H1 (cell line): ENCODE data around the gene ZNF581. TPM values are rescaled to one million over a fixed set of nuclear protein-coding genes. Genes with fewer than 3 reads are reported as not detected.

Source experiments
- CTCF ChIA-PET: fragments of 300-600 bp; sonication (Branson Sonifier 250); formaldehyde crosslinking; loops from one replicate; lab custom pipeline; 2021; ENCODE audit not compliant: partially characterized antibody; lab: Charles Lee
- POLR2A ChIA-PET: fragments of 300-600 bp; sonication (Branson Sonifier 250); formaldehyde crosslinking; loops from one replicate; lab custom pipeline; 2021; ENCODE audit warnings: inconsistent platforms; ENCODE audit not compliant: partially characterized antibody; lab: Charles Lee
- DNase-seq, 2 experiments: peaks; one replicate each; pipeline versions ENCODE4 v3.0.0 to v3.0.0-alpha.2; 2010 to 2022; ENCODE audit warnings: low spot score in 2 of 2, low read depth in 1 of 2, mixed read lengths in 1 of 2
- FAIRE-seq: peaks from 2 replicates; lab custom pipeline; 2011; peaks lifted over from hg19 to GRCh38; lab: Jason Lieb, UNC
- H2AFZ ChIP-seq: 2 replicates; pipeline ENCODE4 v1.8.1; 2012; ENCODE audit warnings: low read length, inconsistent platforms
- H2AK5ac ChIP-seq: 2 replicates; pipeline ENCODE4 v1.6.1; 2013; ENCODE audit warnings: low read depth, low read length
- H2BK120ac ChIP-seq: replicated peaks from 2 replicates; pipeline ENCODE3; 2013; ENCODE audit warnings: low read depth, low read length, inconsistent platforms
- H2BK12ac ChIP-seq: 2 replicates; pipeline ENCODE4 v1.6.1; 2013; ENCODE audit warnings: low read depth, low read length
- H2BK15ac ChIP-seq: 2 replicates; pipeline ENCODE4 v1.6.1; 2013; ENCODE audit warnings: low read length
- H2BK20ac ChIP-seq: 2 replicates; pipeline ENCODE4 v1.6.1; 2013; ENCODE audit warnings: low read length
- H2BK5ac ChIP-seq: 2 replicates; pipeline ENCODE4 v1.6.1; 2013; ENCODE audit warnings: low read depth, low read length
- H3K14ac ChIP-seq: 2 replicates; pipeline ENCODE4 v1.6.1; 2013; ENCODE audit warnings: inconsistent platforms; ENCODE audit not compliant: insufficient read length
- H3K18ac ChIP-seq: 2 replicates; pipeline ENCODE4 v1.6.1; 2013; ENCODE audit warnings: low read length; ENCODE audit errors: extremely low read depth
- H3K23ac ChIP-seq: 2 replicates; pipeline ENCODE4 v1.6.1; 2013; ENCODE audit warnings: inconsistent platforms; ENCODE audit not compliant: insufficient read length
- H3K23me2 ChIP-seq: 2 replicates; pipeline ENCODE4 v1.6.1; 2013; ENCODE audit warnings: low read depth, low read length
- H3K27ac ChIP-seq: 2 replicates; pipeline ENCODE4 v1.6.1; 2011; ENCODE audit warnings: low read depth, low read length, inconsistent platforms
- H3K27me3 ChIP-seq, 4 experiments: replicated peaks in 1 of 4; 1 replicate in 1 of 4; 2 replicates in 3 of 4; pipeline versions ENCODE4 v1.6.1 to v1.8.1; 2011 to 2013; ENCODE audit warnings: low read length in 3 of 4, mild to moderate bottlenecking in 3 of 4, inconsistent platforms in 2 of 4, mixed read lengths in 2 of 4, moderate library complexity in 1 of 4; ENCODE audit not compliant: control insufficient read depth in 3 of 4, insufficient read depth in 3 of 4; ENCODE audit errors: extremely low read depth in 1 of 4
- H3K36me3 ChIP-seq, 4 experiments: 2 replicates each; pipeline versions ENCODE4 v1.6.1 to v1.8.1; 2011 to 2013; ENCODE audit warnings: mild to moderate bottlenecking in 4 of 4, low read length in 3 of 4, moderate library complexity in 2 of 4, control low read depth in 1 of 4, inconsistent platforms in 1 of 4; ENCODE audit not compliant: insufficient read depth in 4 of 4, control insufficient read depth in 2 of 4
- H3K4ac ChIP-seq: replicated peaks from 2 replicates; pipeline ENCODE3; 2013; ENCODE audit warnings: low read length, low read depth, mixed read lengths, inconsistent platforms; ENCODE audit not compliant: insufficient read length
- H3K4me1 ChIP-seq, 4 experiments: replicated peaks in 1 of 4; 1 replicate in 1 of 4; 2 replicates in 3 of 4; pipeline versions ENCODE4 v1.6.1 to v1.8.1; 2011 to 2013; ENCODE audit warnings: low read length in 3 of 4, inconsistent platforms in 2 of 4, mixed read lengths in 1 of 4; ENCODE audit not compliant: insufficient read depth in 4 of 4, control insufficient read depth in 3 of 4
- H3K4me2 ChIP-seq, 2 experiments: 2 replicates each; pipeline versions ENCODE4 v1.6.1 to v1.8.1; 2011 to 2013; ENCODE audit warnings: low read depth in 2 of 2, low read length in 2 of 2, control low read depth in 1 of 2, inconsistent platforms in 1 of 2, mild to moderate bottlenecking in 1 of 2; ENCODE audit not compliant: insufficient read depth in 1 of 2
- H3K4me3 ChIP-seq, 4 experiments: fragments of 200-600, 300-600 bp in 1 of 4; sonication (generic), shearing (Covaris generic), sonication (Bioruptor Twin) in 1 of 4; 2 replicates each; pipeline versions ENCODE4 v1.5.1 to v1.8.1; 2011 to 2016; ENCODE audit warnings: low read length in 4 of 4, low read depth in 3 of 4, control low read depth in 2 of 4, inconsistent platforms in 2 of 4, mild to moderate bottlenecking in 2 of 4, mixed read lengths in 1 of 4, moderate library complexity in 1 of 4; ENCODE audit not compliant: insufficient read depth in 2 of 4; ENCODE audit errors: extremely low read depth in 1 of 4
- H3K56ac ChIP-seq: replicated peaks from 2 replicates; pipeline ENCODE3; 2013; ENCODE audit warnings: low read depth, mild to moderate bottlenecking, mixed read lengths, low read length, inconsistent platforms; ENCODE audit not compliant: insufficient read length
- H3K79me1 ChIP-seq: 2 replicates; pipeline ENCODE4 v1.6.1; 2013; ENCODE audit warnings: low read depth, low read length, control low read depth
- H3K79me2 ChIP-seq, 2 experiments: 2 replicates each; pipeline versions ENCODE4 v1.6.1 to v1.8.1; 2012 to 2013; ENCODE audit warnings: low read length in 2 of 2, mild to moderate bottlenecking in 2 of 2, inconsistent platforms in 1 of 2; ENCODE audit not compliant: insufficient read depth in 2 of 2, control insufficient read depth in 1 of 2
- H3K9ac ChIP-seq, 4 experiments: replicated peaks in 1 of 4; 1 replicate in 1 of 4; 2 replicates in 3 of 4; pipeline versions ENCODE4 v1.6.1 to v1.8.1; 2011 to 2013; ENCODE audit warnings: low read depth in 3 of 4, low read length in 3 of 4, control low read depth in 2 of 4, mild to moderate bottlenecking in 2 of 4, moderate library complexity in 2 of 4, inconsistent platforms in 1 of 4; ENCODE audit errors: extremely low read depth in 1 of 4
- H3K9me3 ChIP-seq, 2 experiments: 2 replicates each; pipeline versions ENCODE4 v1.6.1 to v1.8.1; 2012 to 2013; ENCODE audit warnings: mild to moderate bottlenecking in 2 of 2, moderate library complexity in 2 of 2, control low read depth in 1 of 2, inconsistent platforms in 1 of 2, low read depth in 1 of 2, low read length in 1 of 2, mixed read lengths in 1 of 2; ENCODE audit not compliant: insufficient read depth in 2 of 2
- H4K20me1 ChIP-seq, 2 experiments: replicated peaks in 1 of 2; 2 replicates each; pipeline versions ENCODE3 to v1.8.1; 2011 to 2013; ENCODE audit warnings: inconsistent platforms in 2 of 2, low read length in 2 of 2, mild to moderate bottlenecking in 1 of 2; ENCODE audit not compliant: insufficient read depth in 2 of 2, control insufficient read depth in 1 of 2
- H4K5ac ChIP-seq: 2 replicates; pipeline ENCODE4 v1.6.1; 2013; ENCODE audit warnings: low read length, low read depth, mixed read lengths, inconsistent platforms; ENCODE audit not compliant: insufficient read length
- H4K8ac ChIP-seq: 2 replicates; pipeline ENCODE4 v1.8.0; 2013; ENCODE audit warnings: mild to moderate bottlenecking, moderate library complexity, low read length, inconsistent platforms; ENCODE audit not compliant: insufficient read depth; ENCODE audit errors: extremely low read depth
- H4K91ac ChIP-seq: replicated peaks from 2 replicates; pipeline ENCODE3; 2013; ENCODE audit warnings: low read length, mixed read lengths, inconsistent platforms; ENCODE audit not compliant: insufficient read length
- CBX8 ChIP-seq: fragments of 300-800, 300-1000 bp; sonication (generic); IDR thresholded peaks from 2 replicates; pipeline ENCODE4 v1.7.1; 2016; ENCODE audit warnings: low read depth, low read length, borderline replicate concordance
- CHD1 ChIP-seq: IDR thresholded peaks from 2 replicates; pipeline ENCODE4 v1.6.1; 2012; ENCODE audit warnings: low read depth, low read length, improper control_type of control experiment
- JUN ChIP-seq: IDR thresholded peaks from 2 replicates; pipeline ENCODE4 v1.6.1; 2011; ENCODE audit warnings: low read depth, mild to moderate bottlenecking, improper control_type of control experiment, low read length
- POU5F1 ChIP-seq: IDR thresholded peaks from 2 replicates; pipeline ENCODE4 v1.6.1; 2011; ENCODE audit warnings: low read depth, mild to moderate bottlenecking, low read length, moderate library complexity
- TBP ChIP-seq: IDR thresholded peaks from 2 replicates; pipeline ENCODE4 v1.6.1; 2011; ENCODE audit warnings: low read depth, low read length, improper control_type of control experiment
- WGBS, 2 experiments: shearing (Covaris generic) in 1 of 2; methylation state at CpG; one replicate each; pipeline versions ENCODE4 v1.1.6 to v1.1.7; 2013 to 2015; ENCODE audit warnings: low lambda C conversion rate in 2 of 2, mixed read lengths in 2 of 2, inconsistent platforms in 1 of 2, low coverage in 1 of 2, missing lambda C conversion rate in 1 of 2; ENCODE audit not compliant: insufficient replicate concordance in 2 of 2, insufficient coverage in 1 of 2, insufficient read length in 1 of 2; ENCODE audit errors: extremely low coverage in 1 of 2, missing lambda C conversion rate in 1 of 2; 5-methylcytosine and 5-hydroxymethylcytosine counted together
- polyA plus RNA-seq, 7 experiments: library from polyadenylated mRNA; depleted of rRNA in 3 of 7; stranded (reverse) in 5 of 7; unstranded in 2 of 7; fragments of >200 nt in 5 of 7; fragments of 200-250 nt in 2 of 7; gene quantifications; 1 replicate in 5 of 7; 2 replicates in 1 of 7; 4 replicates in 1 of 7; pipeline versions ENCODE4 v1.2.1 to v1.2.3, GENCODE V29; 2011 to 2013; ENCODE audit warnings: missing spikeins in 2 of 7, mixed read lengths in 2 of 7
- total RNA-seq: library from RNA; stranded (reverse); fragmentation: NEBNext Ultra II Directional; extraction: Animal tissue kit (Norgen Biotek cat#: 25700); gene quantifications from 2 replicates; pipeline ENCODE4 v1.2.1, GENCODE V29; 2021

Gene ZNF581
- total and polyA plus RNA-seq, 2 of the 8 experiments (the other 6 are each of a cell fraction or from before 2014, with no cell fraction given) = 73.0 to 76.1 TPM

DNA sequence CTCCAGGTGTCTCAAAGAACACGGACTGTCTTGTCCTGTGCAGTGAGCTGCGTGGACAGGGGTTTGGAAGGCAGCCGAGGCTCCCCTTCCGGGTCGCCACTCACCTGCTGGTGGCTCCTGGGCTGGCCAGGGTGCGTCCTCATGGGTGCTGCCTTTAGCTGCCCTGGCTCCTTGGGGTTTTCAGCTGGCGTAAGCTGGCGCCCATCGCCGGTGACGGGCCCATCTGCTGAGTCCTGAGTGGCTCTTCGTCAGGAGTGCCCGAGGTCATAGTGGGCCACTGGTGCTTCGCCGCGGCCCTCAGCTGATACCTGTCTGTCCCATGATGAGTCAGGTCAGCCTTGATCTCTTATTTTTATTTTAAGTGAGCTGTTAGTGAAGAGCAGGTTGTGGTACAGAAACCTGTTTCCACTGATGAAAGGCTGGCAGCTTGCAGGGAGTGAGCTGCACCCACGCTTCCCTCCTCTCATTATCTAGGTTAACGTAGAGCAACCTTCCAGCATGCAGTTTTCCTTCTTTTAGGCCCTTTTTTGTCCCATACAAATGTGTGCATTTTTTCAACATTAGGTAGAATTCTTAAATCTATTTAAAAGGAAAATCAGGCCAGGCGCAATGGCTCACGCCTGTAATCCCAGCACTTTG is 50.0 kb downstream of the ZNF581 start:
- 96% methylated on average over 20 of the region's 20 CpGs; no CpG with 5 or more reads in 1 of the 2 experiments for WGBS, 2 experiments
- H2AFZ ChIP-seq = no peak overlapping the region
- H4K20me1 ChIP-seq = peaks cover 0 to 16% of the 10 kb centered on the region in 2 experiments
- no peak overlapping the region for H3K27ac ChIP-seq
- H3K4ac ChIP-seq = no peak overlapping the region
- no peak for TF ChIP-seq CHD1
- no peak for TF ChIP-seq JUN
- TF ChIP-seq TBP = no peak
- TF ChIP-seq CBX8 = no peak
- TF ChIP-seq POU5F1 = no peak
- TF ChIP-seq, all 59 proteins: peak for 0
- Histone ChIP-seq H4K8ac (no peak overlapping the region), H3K4me3 (no peak overlapping the region), H3K14ac (no peak overlapping the region), H3K36me3 (peaks cover 4 to 48% (median 23%) of the 10 kb centered on the region in 4 experiments; a peak in 7 of 8 replicates), H3K56ac (no peak overlapping the region), H2BK120ac (no peak overlapping the region), H3K18ac (no peak overlapping the region), H2BK5ac (no peak overlapping the region), H3K27me3 (no peaks in the 10 kb centered on the region), H3K9me3 (no peaks in the 10 kb centered on the region), H3K23me2 (no peaks in the 10 kb centered on the region), H3K9ac (no peak overlapping the region), H3K23ac (no peak overlapping the region), H4K5ac (no peak overlapping the region), H2BK20ac (no peak overlapping the region), H2BK12ac (no peak overlapping the region), H4K91ac (no peak overlapping the region), H3K4me1 (no peaks in the 10 kb centered on the region), H2AK5ac (no peak overlapping the region), H3K79me1 (no peaks in the 10 kb centered on the region; the same call in 1 of the 2 replicates), H2BK15ac (no peak overlapping the region), H3K4me2 (no peak overlapping the region), H3K79me2 (no peaks in the 10 kb centered on the region)
- FAIRE-seq = no peak
- ChIA-PET POLR2A (interaction anchor here (0.7 to 1.6 kb wide), 5 partner anchors 8 to 631 kb away, joined by 3 to 5 read pairs (median 3); no protein-coding TSS in a partner anchor), CTCF (interaction anchor here (0.6 to 3.2 kb wide), 3 partner anchors 10 to 1733 kb away, joined by 3 to 12 read pairs (median 4); no protein-coding TSS in a partner anchor)
- DNase-seq = no peak
